Activated CD8-positive, alpha-beta memory T cell treated with anti-CD3 and anti-CD28 coated beads, Interleukin-2, amount 10 ng/mL, durations not matched to agents 7 days and 5 days (primary cell): ENCODE results near the gene TADA2B. TPM values are rescaled to one million over a fixed set of nuclear protein-coding genes. Genes with fewer than 3 reads are reported as not detected.

Experiments used
- ATAC-seq: fragments of 150-1000 bp; cut with Tn5 transposase; one replicate; pipeline ENCODE4 v1.10.0; 2021; ENCODE audit warnings: moderate library complexity
- CTCF ChIA-PET: fragments of 350-600 bp; sonication (Branson Sonifier 250); formaldehyde crosslinking; loops from one replicate; lab custom pipeline; 2021; ENCODE audit warnings: antibody characterized with exemption; lab: Charles Lee
- DNase-seq: peaks from one replicate; pipeline ENCODE4 v3.0.0-alpha.2; 2020
- H3K27ac Mint-ChIP-seq: one replicate; pipeline ENCODE4 v1.8.0; 2021; ENCODE audit warnings: mild to moderate bottlenecking, mixed read lengths
- H3K27me3 Mint-ChIP-seq: one replicate; pipeline ENCODE4 v1.8.0; 2021; ENCODE audit warnings: mixed read lengths
- H3K36me3 Mint-ChIP-seq: one replicate; pipeline ENCODE4 v1.8.0; 2021; ENCODE audit warnings: mild to moderate bottlenecking, mixed read lengths
- H3K4me1 Mint-ChIP-seq: one replicate; pipeline ENCODE4 v1.8.0; 2021; ENCODE audit warnings: mixed read lengths
- H3K4me3 Mint-ChIP-seq: one replicate; pipeline ENCODE4 v1.8.0; 2021; ENCODE audit warnings: mild to moderate bottlenecking, moderate library complexity, mixed read lengths
- H3K9me3 Mint-ChIP-seq: one replicate; pipeline ENCODE4 v1.8.0; 2022; ENCODE audit warnings: low read depth, mixed read lengths
- total RNA-seq, 2 experiments: library from RNA; stranded (reverse); gene quantifications; one replicate each; pipeline ENCODE4 v1.2.3, GENCODE V29; 2021

TADA2B gene
- total RNA-seq, 2 experiments from 2014 or later, result 16.9 to 21.4 TPM

DNA sequence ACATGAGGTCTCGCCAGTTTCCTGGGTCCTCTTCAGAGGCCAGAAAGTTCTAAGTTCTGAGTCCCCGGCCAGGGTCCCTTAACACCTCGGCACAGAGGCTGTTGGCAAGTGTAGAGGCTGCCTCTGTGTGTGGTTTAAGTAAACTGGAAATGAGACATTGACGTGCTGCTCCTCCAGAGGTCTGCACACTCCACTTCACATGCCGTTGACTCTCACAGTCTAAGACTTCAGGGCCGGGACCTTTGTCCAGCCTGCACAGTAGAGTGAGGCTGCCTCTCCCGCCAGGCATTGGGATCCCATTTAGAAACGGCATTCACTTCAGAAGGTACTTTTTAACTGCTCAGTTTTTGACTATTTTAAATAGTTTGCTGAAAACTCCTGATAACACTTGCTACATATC, 10.6 kb upstream of the TADA2B start:
- H3K36me3 Mint-ChIP-seq, result peaks cover 16% of the 10 kb centered on the region
- no peak overlapping the region for H3K4me3 Mint-ChIP-seq
- no peak for DNase-seq
- H3K4me1 Mint-ChIP-seq, result peaks cover 3% of the 10 kb centered on the region
- ATAC-seq, result no peak
- no peaks in the 10 kb centered on the region for H3K27me3 Mint-ChIP-seq
- CTCF ChIA-PET, result interaction anchor here (1.3 kb wide), 1 partner anchor 10 kb away, joined by 3 read pairs; the partner anchor contains the start of gene TADA2B
- no peaks in the 10 kb centered on the region for H3K9me3 Mint-ChIP-seq
- no peak overlapping the region for H3K27ac Mint-ChIP-seq

DNA sequence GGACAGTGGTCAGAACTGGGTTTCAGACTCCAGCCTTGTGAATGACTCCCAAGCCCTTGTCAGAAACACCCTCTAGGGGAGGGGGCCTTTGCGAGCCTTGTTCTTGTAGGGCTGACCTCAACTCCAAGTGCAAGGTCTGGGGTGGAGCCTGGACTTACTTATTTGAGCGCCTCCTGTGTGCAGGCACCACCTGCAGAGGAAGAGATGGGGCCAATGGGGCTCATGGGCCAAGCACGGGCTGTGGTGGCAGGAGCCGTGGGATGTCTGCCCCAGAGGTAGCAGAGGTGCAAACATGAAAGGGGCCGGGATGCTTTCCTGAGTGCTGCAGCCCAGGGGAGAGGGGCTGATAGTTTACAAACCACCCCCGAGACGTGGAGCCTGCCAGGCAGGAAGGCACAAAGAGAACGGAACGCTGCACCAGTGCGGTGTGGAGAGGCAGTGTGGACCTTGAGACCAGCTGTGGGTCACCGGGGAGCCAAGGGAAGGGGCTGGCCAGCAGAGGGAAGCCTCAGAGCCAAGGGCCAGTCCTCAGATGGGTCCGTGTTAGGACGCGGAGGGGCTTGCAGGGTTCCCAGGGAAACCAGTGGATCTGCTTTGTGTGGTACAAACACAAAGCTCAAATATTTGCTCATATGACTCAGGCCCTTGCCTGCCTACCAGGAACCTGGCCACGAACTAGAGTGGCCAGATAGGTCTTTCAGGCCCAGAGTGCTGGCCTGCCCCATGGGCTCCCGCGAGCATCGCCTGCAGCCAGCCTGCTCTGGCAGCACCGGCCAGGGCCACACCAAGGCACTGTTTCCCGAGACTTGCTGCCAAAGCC, 8.7 kb upstream of the TADA2B start:
- CTCF ChIA-PET, result interaction anchor here (1.5 kb wide), 1 partner anchor 8 kb away, joined by 3 read pairs; a partner anchor contains a TSS

DNA sequence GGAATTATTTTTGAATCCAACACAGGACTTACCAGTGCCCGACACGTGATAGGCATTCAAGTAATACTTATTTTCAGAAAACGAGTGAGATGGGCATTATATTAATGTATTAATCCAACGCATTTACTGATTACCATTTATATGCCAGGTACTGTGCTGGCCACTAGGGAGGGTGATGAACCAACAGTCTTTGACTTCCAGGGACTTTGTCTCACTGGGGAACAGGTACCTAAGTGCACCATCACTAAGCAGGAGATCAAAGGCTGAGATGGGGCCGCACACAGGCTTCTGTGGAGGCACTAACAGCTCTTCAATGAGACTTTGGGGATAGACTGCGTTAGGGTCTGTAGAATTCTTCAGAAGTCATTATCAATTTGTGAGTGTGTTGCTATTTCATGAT, 5.7 kb upstream of the TADA2B start:
- no peak for DNase-seq
- Mint-ChIP-seq H3K4me3 (no peak overlapping the region), H3K9me3 (no peaks in the 10 kb centered on the region), H3K27me3 (peaks cover 11% of the 10 kb centered on the region), H3K36me3 (no peaks in the 10 kb centered on the region), H3K27ac (no peak overlapping the region), H3K4me1 (peaks cover 7% of the 10 kb centered on the region)
- no peak for ATAC-seq
- CTCF ChIA-PET, result no interaction called here

More for the DNA sequence above, 8.7 kb upstream of the TADA2B start:
- no peak for DNase-seq
- Mint-ChIP-seq H3K27ac (no peak overlapping the region), H3K4me3 (no peak overlapping the region), H3K27me3 (no peaks in the 10 kb centered on the region), H3K9me3 (no peaks in the 10 kb centered on the region), H3K4me1 (no peaks in the 10 kb centered on the region), H3K36me3 (peaks cover 10% of the 10 kb centered on the region)
- no peak for ATAC-seq

DNA sequence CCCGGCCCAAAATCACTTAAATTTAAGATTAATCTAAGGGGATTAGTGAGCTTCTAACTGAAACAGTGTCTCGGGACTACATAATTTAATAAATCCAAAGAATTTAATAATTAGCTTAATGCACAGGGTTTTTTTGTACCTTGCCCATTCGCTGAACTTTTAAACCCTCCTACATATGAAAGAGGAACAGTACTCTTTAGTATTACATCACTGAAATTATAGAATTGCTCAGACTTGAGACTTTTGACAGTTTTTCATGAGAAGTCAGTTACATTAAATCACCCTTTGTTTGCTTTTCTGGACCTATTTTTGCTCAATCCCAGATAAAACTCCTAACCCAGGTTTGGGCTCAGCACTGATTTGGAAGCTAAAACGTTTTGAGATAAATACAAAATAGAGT, 2.4 kb upstream of the TADA2B start:
- Mint-ChIP-seq H3K36me3 (no peaks in the 10 kb centered on the region), H3K4me1 (peaks cover 25% of the 10 kb centered on the region), H3K27me3 (peaks cover 11% of the 10 kb centered on the region), H3K4me3 (no peak overlapping the region), H3K27ac (no peak overlapping the region), H3K9me3 (no peaks in the 10 kb centered on the region)
- no peak for DNase-seq
- CTCF ChIA-PET, result interaction anchor here (1.0 to 7.3 kb wide), 4 partner anchors 10 to 67 kb away, joined by 3 to 153 read pairs (median 3); partner anchors contain the start of gene GRPEL1
- ATAC-seq, result no peak

DNA sequence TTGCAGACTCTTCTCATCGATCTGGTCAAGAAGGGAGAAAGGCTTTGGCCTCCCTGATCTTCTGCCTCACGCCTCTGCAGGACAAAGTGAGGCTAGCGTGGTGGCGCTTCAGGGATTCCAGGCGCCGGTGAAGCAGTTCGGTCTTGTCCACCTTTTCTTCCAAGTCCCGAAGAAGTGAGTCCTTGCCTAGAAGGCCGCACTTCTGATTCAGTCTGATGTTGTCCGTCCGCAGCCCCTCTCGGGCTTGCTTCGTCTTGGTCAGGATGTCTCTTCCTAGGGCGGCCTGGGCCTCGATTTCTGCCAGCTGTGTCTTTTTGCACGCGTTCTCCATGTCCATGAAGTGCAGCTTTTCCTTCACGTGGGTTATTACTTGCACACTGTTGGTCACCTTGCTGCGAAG, 1.9 kb upstream of the TADA2B start:
- Mint-ChIP-seq H3K27ac (no peak overlapping the region), H3K27me3 (peaks cover 11% of the 10 kb centered on the region), H3K9me3 (no peaks in the 10 kb centered on the region), H3K4me3 (no peak overlapping the region), H3K4me1 (peaks cover 29% of the 10 kb centered on the region), H3K36me3 (no peaks in the 10 kb centered on the region)
- no peak for ATAC-seq
- CTCF ChIA-PET, result interaction anchor here (0.9 to 7.3 kb wide), 4 partner anchors 9 to 322 kb away, joined by 3 to 153 read pairs (median 3); partner anchors contain the start of gene GRPEL1
- no peak for DNase-seq

DNA sequence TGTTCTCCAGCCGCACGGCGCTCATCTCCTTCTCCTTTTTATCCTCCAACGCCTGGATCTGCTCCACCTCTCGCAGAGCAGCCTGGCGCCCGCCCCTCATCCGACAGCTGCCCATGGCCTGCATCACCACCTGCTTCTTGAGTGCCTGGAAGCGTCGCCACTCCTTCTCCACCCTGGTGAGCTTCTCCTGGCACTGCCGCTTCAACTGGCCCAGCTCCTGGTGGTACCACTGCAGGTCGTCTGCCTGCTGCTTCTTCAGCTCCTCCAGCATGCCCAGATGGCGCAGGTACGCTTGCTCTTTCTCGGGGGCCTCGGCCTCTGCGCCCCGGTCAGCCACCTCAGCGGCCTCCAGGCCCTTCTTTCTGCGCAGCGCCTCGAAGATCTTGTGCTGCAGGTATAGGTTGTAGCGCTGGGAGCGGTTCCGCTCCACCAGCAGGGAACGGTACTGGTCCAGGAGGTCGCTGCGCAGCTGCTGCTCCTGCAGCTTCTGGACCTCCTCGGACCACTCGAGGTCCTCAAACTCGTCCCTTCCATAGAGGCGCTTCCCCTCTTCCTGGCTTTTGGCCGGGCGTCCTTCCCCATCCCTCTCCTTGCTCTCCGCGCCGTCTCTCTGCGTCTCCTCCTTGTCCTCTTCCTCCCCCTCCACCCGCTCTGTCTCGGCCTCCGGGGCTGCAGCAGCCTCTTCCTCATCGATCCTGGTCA, 1.2 kb upstream of the TADA2B start:
- Mint-ChIP-seq H3K9me3 (no peaks in the 10 kb centered on the region), H3K27ac (peak overlapping the region; percentile 52), H3K4me3 (peak overlapping the region; percentile 84), H3K4me1 (peaks cover 36% of the 10 kb centered on the region), H3K27me3 (peaks cover 11% of the 10 kb centered on the region), H3K36me3 (no peaks in the 10 kb centered on the region)
- CTCF ChIA-PET, result interaction anchor here (0.8 to 7.3 kb wide), 18 partner anchors 9 to 368 kb away, joined by 3 to 153 read pairs (median 3); partner anchors contain the start of gene GRPEL1
- DNase-seq (no peak), ATAC-seq (no peak)

DNA sequence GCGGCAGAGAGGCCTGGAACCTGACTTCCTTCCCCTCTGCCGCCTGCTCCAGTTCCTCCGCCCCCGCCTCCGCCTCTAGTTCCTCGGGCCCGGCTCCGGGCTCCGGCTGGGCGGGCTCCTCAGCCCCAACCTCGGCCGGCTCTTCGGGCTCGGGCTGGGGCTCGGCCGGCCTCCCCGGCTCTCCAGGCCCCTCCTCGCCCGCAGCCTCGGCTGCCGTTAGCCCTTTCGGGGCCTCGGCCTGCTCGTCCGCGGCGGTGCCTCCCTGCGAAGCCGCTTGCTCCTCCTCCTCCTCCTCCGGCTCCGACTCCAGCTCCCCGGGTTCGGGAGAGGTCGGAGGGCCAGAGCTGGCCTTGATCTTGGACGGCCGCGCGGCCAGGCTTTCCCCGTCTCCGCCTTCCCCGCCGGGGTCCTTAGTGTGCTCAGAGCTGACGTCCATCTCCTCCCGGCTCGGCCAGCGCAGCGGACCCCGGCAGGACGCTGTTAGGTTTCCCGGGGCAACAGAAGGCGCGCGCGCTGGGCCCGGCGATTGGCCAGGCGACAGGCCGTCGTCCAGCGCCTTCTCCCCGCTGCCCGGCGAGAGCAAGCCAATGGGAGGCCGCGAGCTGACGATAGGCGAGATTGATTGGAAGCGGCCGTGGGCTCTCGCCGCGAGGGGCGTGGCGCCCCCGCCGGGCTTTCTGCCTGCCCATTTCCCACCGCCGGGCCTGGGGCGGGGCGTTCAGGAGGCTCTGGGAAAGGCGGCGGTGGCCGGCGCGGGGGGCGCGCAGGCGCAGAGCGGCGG, 479 bp upstream of the TADA2B start:
- ATAC-seq (peak; percentile 91), DNase-seq (peak; percentile 95)
- no peaks in the 10 kb centered on the region for H3K36me3 Mint-ChIP-seq
- H3K9me3 Mint-ChIP-seq, result no peaks in the 10 kb centered on the region
- CTCF ChIA-PET, result interaction anchor here (0.6 to 7.3 kb wide), 29 partner anchors 9 to 470 kb away, joined by 3 to 153 read pairs (median 3); partner anchors contain the start of genes GRPEL1 and TBC1D14
- peaks cover 40% of the 10 kb centered on the region for H3K4me1 Mint-ChIP-seq
- H3K27me3 Mint-ChIP-seq, result peaks cover 11% of the 10 kb centered on the region
- H3K4me3 Mint-ChIP-seq, result peak overlapping the region; percentile 84
- peak overlapping the region; percentile 72 for H3K27ac Mint-ChIP-seq

GRCh38 chr4:7044137-7044930, 1.2 kb downstream of the TADA2B start:
- H3K9me3 Mint-ChIP-seq, result no peaks in the 10 kb centered on the region
- peaks cover 40% of the 10 kb centered on the region for H3K4me1 Mint-ChIP-seq
- H3K27me3 Mint-ChIP-seq, result peaks cover 11% of the 10 kb centered on the region
- peak overlapping the region; percentile 72 for H3K27ac Mint-ChIP-seq
- DNase-seq (no peak), ATAC-seq (no peak)
- H3K4me3 Mint-ChIP-seq, result peak overlapping the region; percentile 84
- CTCF ChIA-PET, result interaction anchor here (1.0 to 7.3 kb wide), 9 partner anchors 10 to 261 kb away, joined by 3 to 153 read pairs (median 11); partner anchors contain the start of gene GRPEL1
- H3K36me3 Mint-ChIP-seq, result no peaks in the 10 kb centered on the region

DNA sequence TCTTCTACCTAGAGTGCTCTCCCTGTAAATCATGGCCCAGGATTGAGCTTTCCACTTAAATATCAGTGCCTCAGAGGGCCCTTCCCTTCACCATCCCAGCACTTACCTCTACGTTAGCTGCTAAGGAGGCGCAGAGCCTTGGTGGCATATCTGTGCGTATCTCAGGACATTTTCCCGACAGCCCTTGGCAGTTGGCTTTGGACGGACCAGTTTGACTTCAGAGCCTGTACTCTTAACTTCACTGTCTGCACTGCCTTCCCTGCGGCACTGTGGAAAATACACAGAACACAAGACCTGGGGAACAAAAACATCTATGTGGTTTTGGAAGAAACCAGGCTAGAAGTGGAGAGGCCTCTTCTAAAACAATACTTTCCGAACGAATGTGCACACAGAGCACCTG, 2.4 kb downstream of the TADA2B start:
- DNase-seq (no peak), ATAC-seq (no peak)
- peak overlapping the region; percentile 27 for H3K4me3 Mint-ChIP-seq
- no peaks in the 10 kb centered on the region for H3K36me3 Mint-ChIP-seq
- H3K4me1 Mint-ChIP-seq, result peaks cover 40% of the 10 kb centered on the region
- no peaks in the 10 kb centered on the region for H3K9me3 Mint-ChIP-seq
- CTCF ChIA-PET, result interaction anchor here (0.6 to 7.3 kb wide), 5 partner anchors 9 to 259 kb away, joined by 3 to 153 read pairs (median 5); partner anchors contain the start of gene GRPEL1
- no peak overlapping the region for H3K27ac Mint-ChIP-seq
- H3K27me3 Mint-ChIP-seq, result peaks cover 11% of the 10 kb centered on the region

DNA sequence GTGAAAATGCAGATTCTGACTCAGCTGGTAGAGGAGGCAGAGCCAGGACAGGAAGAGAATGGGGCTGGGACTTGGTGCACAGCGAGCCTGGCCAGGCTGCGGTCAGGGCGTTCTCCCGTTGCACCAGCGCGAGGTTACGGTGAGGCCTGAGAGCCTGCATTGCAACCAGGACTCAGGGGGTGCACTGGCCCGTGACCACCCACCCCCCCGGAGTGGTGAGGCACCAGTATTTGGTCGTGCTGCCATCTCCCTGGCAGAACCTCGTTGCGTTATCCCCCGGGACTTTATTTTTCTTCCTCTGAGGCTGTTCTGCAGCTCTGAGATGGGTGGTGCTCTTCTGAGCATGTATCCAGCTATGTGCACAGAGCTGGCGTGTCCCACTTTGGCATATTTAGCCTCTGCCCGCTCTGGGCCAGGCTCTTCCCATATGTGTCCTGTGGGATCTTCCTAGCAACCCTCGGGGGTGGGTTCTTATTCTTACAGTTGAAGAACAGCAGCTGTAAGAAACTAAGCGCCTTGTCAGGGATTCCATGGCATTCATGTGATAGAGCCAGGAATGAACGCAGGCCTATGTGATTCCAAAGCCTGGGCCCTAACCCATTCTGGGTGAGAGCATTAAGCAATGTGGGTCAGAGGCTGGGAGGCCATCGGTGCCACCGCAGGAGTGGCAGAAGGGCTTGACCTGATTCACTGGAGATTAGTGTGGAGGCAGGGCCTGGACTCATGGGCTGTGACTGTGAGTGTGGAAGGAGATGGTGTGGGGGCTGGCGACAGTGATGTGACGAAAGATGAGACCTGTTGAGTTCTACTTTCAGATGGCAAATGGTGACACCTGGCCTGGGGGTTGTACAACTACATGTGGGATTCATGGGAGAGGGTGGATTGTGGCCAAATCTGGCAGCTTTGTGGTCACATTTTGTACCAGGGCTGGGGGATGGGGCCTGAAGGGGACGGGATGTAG, 3.1 kb downstream of the TADA2B start:
- DNase-seq (no peak), ATAC-seq (no peak)
- Mint-ChIP-seq H3K4me3 (no peak overlapping the region), H3K27me3 (peaks cover 11% of the 10 kb centered on the region), H3K4me1 (peaks cover 42% of the 10 kb centered on the region), H3K36me3 (no peaks in the 10 kb centered on the region), H3K27ac (no peak overlapping the region), H3K9me3 (no peaks in the 10 kb centered on the region)
- CTCF ChIA-PET, result interaction anchor here (1.0 to 7.3 kb wide), 2 partner anchors 11 to 20 kb away, joined by 3 to 153 read pairs; partner anchors contain the start of gene GRPEL1

- no peak for DNase-seq
- Mint-ChIP-seq H3K9me3 (no peaks in the 10 kb centered on the region), H3K4me3 (no peak overlapping the region), H3K36me3 (no peaks in the 10 kb centered on the region), H3K27ac (no peak overlapping the region), H3K27me3 (peaks cover 4% of the 10 kb centered on the region), H3K4me1 (peaks cover 40% of the 10 kb centered on the region)
- CTCF ChIA-PET, result interaction anchor here (1.7 kb wide), 1 partner anchor 20 kb away, joined by 6 read pairs; the partner anchor contains the start of gene GRPEL1
- ATAC-seq, result no peak
These were observed 3.8 kb downstream of the TADA2B start for GRCh38 chr4:7046971-7047370.
